OCI-LY7 (cell line): Measurements from ENCODE around the gene OR1F1.

Experiments used
- CTCF ChIP-seq: fragments of 200-600 bp; sonication (generic); conservative IDR thresholded peaks from 2 replicates; pipeline ENCODE4 v1.5.1; 2014; ENCODE audit warnings: mild to moderate bottlenecking, antibody characterized with exemption, low read length, moderate library complexity, mixed read lengths
- EZH2phosphoT487 ChIP-seq: fragments of 200-600 bp; sonication (generic); IDR thresholded peaks from 2 replicates; pipeline ENCODE4 v1.6.1; 2018; ENCODE audit warnings: low read depth, borderline replicate concordance, mild to moderate bottlenecking, mixed run types, antibody characterized with exemption, low read length, moderate library complexity, mixed read lengths

GRCh38 chr16:3150346-3151218 is 37.4 kb upstream of the OR1F1 start:
- no peak for TF ChIP-seq CTCF
- no peak for TF ChIP-seq EZH2phosphoT487
